ENCODE data around the gene NPHP4. TPM values are rescaled to one million over a fixed set of nuclear protein-coding genes. Genes with fewer than 3 reads are reported as not detected.

The NPHP4 gene
- total RNA-seq, 1 experiment from 2014 or later: 20.0 TPM

- TF ChIP-seq EZH2phosphoT487 (IDR thresholded peaks at IDR 0.05; ENCODE audit: borderline replicate concordance) (no peak), MAX (IDR thresholded peaks at IDR 0.05) (no peak)
- DNase-seq (ENCODE audit: low read depth, low spot score) (no peak), ATAC-seq (no peak)
- no TSS peak for BruUV-seq (replicated peaks)
- Histone ChIP-seq H3K4me1 (ENCODE audit: control insufficient read depth in 1 of 2, insufficient read depth in 2 of 2, low read length in 2 of 2) (peaks cover 7 to 9% of the 10 kb centered on the region in 2 experiments), H3K27me3 (ENCODE audit: insufficient read depth, low read length) (no peaks in the 10 kb centered on the region), H3K4me3 (replicated peaks in 1 of 2; ENCODE audit: low read depth in 1 of 2, low read length in 2 of 2) (no peak overlapping the region), H2AFZ (ENCODE audit: low read depth, low read length, poor library complexity, severe bottlenecking) (no peak overlapping the region), H4K20me1 (ENCODE audit: insufficient read depth) (no peaks in the 10 kb centered on the region), H3K4me2 (ENCODE audit: low read length) (no peak overlapping the region), H3K9me3 (ENCODE audit: control insufficient read depth in 1 of 2, insufficient read depth in 1 of 2, low read depth in 1 of 2, low read length in 2 of 2) (no peaks in the 10 kb centered on the region), H3K79me2 (ENCODE audit: insufficient read depth, low read length) (no peaks in the 10 kb centered on the region), H3K36me3 (ENCODE audit: control insufficient read depth in 1 of 2, insufficient read depth in 2 of 2, low read length in 2 of 2) (no peaks in the 10 kb centered on the region), H3K27ac (ENCODE audit: low read depth, low read length) (no peak overlapping the region), H3K9ac (ENCODE audit: low read length) (no peak overlapping the region), H3K9me2 (ENCODE audit: insufficient read depth) (no peaks in the 10 kb centered on the region)
- ChIA-PET CTCF (no interaction called here), POLR2A (no interaction called here), RAD21 (ENCODE audit: low non-redundant PET in 1 of 2, low total read pairs in 2 of 2, uncharacterized antibody in 2 of 2, unreplicated experiment in 2 of 2) (no interaction called here)
- intact Hi-C loops (cut with micrococcal nuclease): no loop called here
These were observed 13.2 kb upstream of the NPHP4 start for GRCh38 chr1:6005276-6005917.

- Histone ChIP-seq H3K79me2 (ENCODE audit: insufficient read depth, low read length) (no peaks in the 10 kb centered on the region), H3K9me3 (ENCODE audit: control insufficient read depth in 1 of 2, insufficient read depth in 1 of 2, low read depth in 1 of 2, low read length in 2 of 2) (no peaks in the 10 kb centered on the region), H2AFZ (ENCODE audit: low read depth, low read length, poor library complexity, severe bottlenecking) (no peak overlapping the region), H3K4me2 (ENCODE audit: low read length) (no peak overlapping the region), H3K9me2 (ENCODE audit: insufficient read depth) (no peaks in the 10 kb centered on the region), H3K9ac (ENCODE audit: low read length) (no peak overlapping the region), H3K27ac (ENCODE audit: low read depth, low read length) (no peak overlapping the region), H3K4me3 (replicated peaks in 1 of 2; ENCODE audit: low read depth in 1 of 2, low read length in 2 of 2) (no peak overlapping the region), H4K20me1 (ENCODE audit: insufficient read depth) (no peaks in the 10 kb centered on the region), H3K4me1 (ENCODE audit: control insufficient read depth in 1 of 2, insufficient read depth in 2 of 2, low read length in 2 of 2) (peaks cover 7 to 9% of the 10 kb centered on the region in 2 experiments), H3K27me3 (ENCODE audit: insufficient read depth, low read length) (no peaks in the 10 kb centered on the region), H3K36me3 (ENCODE audit: control insufficient read depth in 1 of 2, insufficient read depth in 2 of 2, low read length in 2 of 2) (no peaks in the 10 kb centered on the region)
- CTCF ChIA-PET: no interaction called here
- ATAC-seq: no peak
- TF ChIP-seq, protein P1, sequence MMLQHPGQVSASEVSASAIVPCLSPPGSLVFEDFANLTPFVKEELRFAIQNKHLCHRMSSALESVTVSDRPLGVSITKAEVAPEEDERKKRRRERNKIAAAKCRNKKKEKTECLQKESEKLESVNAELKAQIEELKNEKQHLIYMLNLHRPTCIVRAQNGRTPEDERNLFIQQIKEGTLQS (IDR thresholded peaks at IDR 0.05): no peak
- TF ChIP-seq REST (IDR thresholded peaks at IDR 0.05; ENCODE audit: low read depth) (no peak), POLR2A (IDR thresholded peaks at IDR 0.05; ENCODE audit: borderline replicate concordance, extremely low read depth, insufficient read depth, insufficient read length) (no peak), FOSL1 (IDR thresholded peaks at IDR 0.05; ENCODE audit: low read depth) (no peak), POLR2AphosphoS5 (IDR thresholded peaks at IDR 0.05; ENCODE audit: low read depth, low read length) (no peak), MAX (IDR thresholded peaks at IDR 0.05) (no peak), CBX3 (IDR thresholded peaks at IDR 0.05; ENCODE audit: low read depth) (no peak), SP1 (IDR thresholded peaks at IDR 0.05; ENCODE audit: low read depth) (no peak), EZH2phosphoT487 (IDR thresholded peaks at IDR 0.05; ENCODE audit: borderline replicate concordance) (no peak), JUND (IDR thresholded peaks at IDR 0.05) (no peak), SRF (IDR thresholded peaks at IDR 0.05; ENCODE audit: low read depth) (no peak), ELF1 (IDR thresholded peaks at IDR 0.05; ENCODE audit: borderline replicate concordance, low read depth) (no peak), ZFX (IDR thresholded peaks at IDR 0.05) (no peak)
- TF ChIP-seq, protein P2, sequence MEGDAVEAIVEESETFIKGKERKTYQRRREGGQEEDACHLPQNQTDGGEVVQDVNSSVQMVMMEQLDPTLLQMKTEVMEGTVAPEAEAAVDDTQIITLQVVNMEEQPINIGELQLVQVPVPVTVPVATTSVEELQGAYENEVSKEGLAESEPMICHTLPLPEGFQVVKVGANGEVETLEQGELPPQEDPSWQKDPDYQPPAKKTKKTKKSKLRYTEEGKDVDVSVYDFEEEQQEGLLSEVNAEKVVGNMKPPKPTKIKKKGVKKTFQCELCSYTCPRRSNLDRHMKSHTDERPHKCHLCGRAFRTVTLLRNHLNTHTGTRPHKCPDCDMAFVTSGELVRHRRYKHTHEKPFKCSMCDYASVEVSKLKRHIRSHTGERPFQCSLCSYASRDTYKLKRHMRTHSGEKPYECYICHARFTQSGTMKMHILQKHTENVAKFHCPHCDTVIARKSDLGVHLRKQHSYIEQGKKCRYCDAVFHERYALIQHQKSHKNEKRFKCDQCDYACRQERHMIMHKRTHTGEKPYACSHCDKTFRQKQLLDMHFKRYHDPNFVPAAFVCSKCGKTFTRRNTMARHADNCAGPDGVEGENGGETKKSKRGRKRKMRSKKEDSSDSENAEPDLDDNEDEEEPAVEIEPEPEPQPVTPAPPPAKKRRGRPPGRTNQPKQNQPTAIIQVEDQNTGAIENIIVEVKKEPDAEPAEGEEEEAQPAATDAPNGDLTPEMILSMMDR (IDR thresholded peaks at IDR 0.05 in 2 of 3, conservative IDR thresholded peaks at IDR 0.05 in 1 of 3; ENCODE audit: borderline replicate concordance in 1 of 3, insufficient read depth in 1 of 3, low read depth in 2 of 3, low read length in 2 of 3): no peak
- POLR2A ChIA-PET: no interaction called here
- RAD21 ChIA-PET (ENCODE audit: low non-redundant PET in 1 of 2, low total read pairs in 2 of 2, uncharacterized antibody in 2 of 2, unreplicated experiment in 2 of 2): no interaction called here
- no peak for DNase-seq (ENCODE audit: low read depth, low spot score)
- no TSS peak for BruUV-seq (replicated peaks)
- intact Hi-C loops (cut with micrococcal nuclease): no loop called here
These were observed 12.3 kb upstream of the NPHP4 start for GRCh38 chr1:6004412-6005123.
